K562 (cell line): ENCODE data around the gene NPEPPS. TPM values are rescaled to one million over a fixed set of nuclear protein-coding genes. Genes with fewer than 3 reads are reported as not detected.

ENCODE experiments used
- ARID3A ChIP-seq: IDR thresholded peaks from 2 replicates; pipeline ENCODE4 v1.6.1; 2012; ENCODE audit warnings: low read depth, low read length, improper control_type of control experiment, borderline replicate concordance
- BMI1 ChIP-seq: fragments of 150-350 bp; IDR thresholded peaks from 2 replicates; pipeline ENCODE4 v1.6.1; 2014; ENCODE audit warnings: low read length
- CEBPB ChIP-seq: fragments of 450-650 bp; IDR thresholded peaks from 2 replicates; pipeline ENCODE4 v1.6.1; 2016; ENCODE audit warnings: missing genetic modification characterization, missing compliant biosample characterization
- CTCF ChIP-seq, 3 experiments: IDR thresholded peaks in 2 of 3; conservative IDR thresholded peaks in 1 of 3; 2 replicates each; pipeline ENCODE4 v1.5.1; 2011 to 2012; ENCODE audit warnings: low read length in 3 of 3, mild to moderate bottlenecking in 3 of 3, control low read depth in 2 of 3, improper control_type of control experiment in 1 of 3, inconsistent platforms in 1 of 3, low read depth in 1 of 3, mixed read lengths in 1 of 3, moderate library complexity in 1 of 3; ENCODE audit not compliant: insufficient read depth in 2 of 3
- CTCFL ChIP-seq: IDR thresholded peaks from 2 replicates; pipeline ENCODE4 v1.6.1; 2011; ENCODE audit warnings: borderline replicate concordance, low read depth, mild to moderate bottlenecking, moderate library complexity, low read length; ENCODE audit not compliant: insufficient read depth, poor library complexity, severe bottlenecking
- CXXC5 ChIP-seq: fragments of 250-450 bp; sonication (Bioruptor Pico); IDR thresholded peaks from 2 replicates; pipeline ENCODE4 v1.8.0; 2022; ENCODE audit warnings: inconsistent platforms, mild to moderate bottlenecking, moderate library complexity
- ESRRA ChIP-seq: fragments of 450-650 bp; IDR thresholded peaks from 2 replicates; pipeline ENCODE4 v1.6.1; 2014; ENCODE audit warnings: low read depth, mild to moderate bottlenecking, moderate library complexity, borderline replicate concordance
- ESRRB ChIP-seq: fragments of 250-450 bp; sonication (Bioruptor Pico); IDR thresholded peaks from 2 replicates; pipeline ENCODE4 v1.5.0; 2020; ENCODE audit warnings: mild to moderate bottlenecking, moderate library complexity, borderline replicate concordance
- FOXA1 ChIP-seq: fragments of 450-650 bp; IDR thresholded peaks from 2 replicates; pipeline ENCODE4 v1.6.1; 2016; ENCODE audit warnings: mild to moderate bottlenecking, borderline replicate concordance
- FUS ChIP-seq: fragments of 200-400 bp; formaldehyde crosslinking; optimal IDR thresholded peaks from 2 replicates; pipeline ENCODE3; 2017; ENCODE audit warnings: low read depth, low read length
- GTF2F1 ChIP-seq: IDR thresholded peaks from 2 replicates; pipeline ENCODE4 v1.6.1; 2011; ENCODE audit warnings: low read depth, low read length, improper control_type of control experiment
- HMG20A ChIP-seq: fragments of 450-650 bp; formaldehyde crosslinking; conservative IDR thresholded peaks from 2 replicates; pipeline ENCODE4 v1.4.0; 2020; ENCODE audit warnings: mild to moderate bottlenecking, mixed read lengths
- KAT7 ChIP-seq: sonication (generic); formaldehyde crosslinking; IDR thresholded peaks from 2 replicates; pipeline ENCODE4 v1.8.0; 2022; ENCODE audit warnings: missing genetic modification reagents, mild to moderate bottlenecking, borderline replicate concordance
- KDM5B ChIP-seq: fragments of 200-600 bp; sonication (generic); IDR thresholded peaks from 2 replicates; pipeline ENCODE4 v1.6.1; 2012; ENCODE audit warnings: low read depth, mild to moderate bottlenecking, moderate library complexity, low read length, control low read depth, inconsistent platforms; ENCODE audit not compliant: insufficient replicate concordance
- LCOR ChIP-seq: sonication (generic); formaldehyde crosslinking; IDR thresholded peaks from 2 replicates; pipeline ENCODE4 v1.8.0; 2022; ENCODE audit warnings: mild to moderate bottlenecking, missing genetic modification reagents
- NFE2 ChIP-seq: IDR thresholded peaks from 2 replicates; pipeline ENCODE4 v1.6.1; 2014; ENCODE audit warnings: antibody characterized with exemption, low read depth
- NR2C1 ChIP-seq, 2 experiments: fragments of 450-650 bp; IDR thresholded peaks; 2 replicates each; pipeline ENCODE4 v1.6.1; 2017; ENCODE audit warnings: mild to moderate bottlenecking in 2 of 2, antibody characterized with exemption in 1 of 2, inconsistent platforms in 1 of 2, missing compliant biosample characterization in 1 of 2, missing genetic modification characterization in 1 of 2
- NR3C1 ChIP-seq: sonication (generic); formaldehyde crosslinking; IDR thresholded peaks from 2 replicates; pipeline ENCODE4 v1.8.1; 2022; ENCODE audit warnings: missing genetic modification reagents
- RCOR1 ChIP-seq, 2 experiments: IDR thresholded peaks; 2 replicates each; pipeline ENCODE4 v1.6.1; 2012; ENCODE audit warnings: low read depth in 2 of 2, low read length in 2 of 2, borderline replicate concordance in 1 of 2, improper control_type of control experiment in 1 of 2
- ZFX ChIP-seq: sonication (generic); formaldehyde crosslinking; IDR thresholded peaks from 2 replicates; pipeline ENCODE4 v1.8.0; 2022; ENCODE audit warnings: mild to moderate bottlenecking, missing genetic modification reagents, moderate library complexity
- ZKSCAN1 ChIP-seq: fragments of 150-350 bp; IDR thresholded peaks from 2 replicates; pipeline ENCODE4 v1.6.1; 2016; ENCODE audit warnings: low read depth, low read length
- ZNF75A ChIP-seq: fragments of 450-650 bp; formaldehyde crosslinking; IDR thresholded peaks from 2 replicates; pipeline ENCODE4 v1.4.0; 2020; ENCODE audit warnings: mild to moderate bottlenecking
- polyA plus RNA-seq, 8 experiments: library from polyadenylated mRNA; depleted of rRNA in 4 of 8; stranded (reverse) in 5 of 8; unstranded in 3 of 8; fragments of >200 nt; fragmentation: Nextera tagmentation in 2 of 8; fragmentation: Illumina TruSeq in 1 of 8; extraction: Ambion mirVana in 2 of 8; extraction: Trizol in 1 of 8; gene quantifications; 2 replicates each; pipeline versions ENCODE4 v1.2.1 to v1.2.3, GENCODE V29; 2011 to 2014; ENCODE audit warnings: inconsistent platforms in 1 of 8, missing spikeins in 1 of 8
- total RNA-seq, 7 experiments: library from RNA; depleted of rRNA in 6 of 7; stranded (reverse); fragments of >200 nt in 6 of 7; fragmentation: Illumina TruSeq in 2 of 7; extraction: Trizol in 2 of 7; gene quantifications; 2 replicates each; pipeline versions ENCODE4 v1.2.1 to v1.2.3, GENCODE V29; 2011 to 2021; ENCODE audit warnings: low replicate concordance in 1 of 7

The NPEPPS gene
- total and polyA plus RNA-seq, 9 of the 15 experiments (the other 6 are each of a cell fraction or from before 2014, with no cell fraction given), result 21.4 to 108 (median 46.0) TPM

GRCh38 chr17:47649153-47649971 lies 118.5 kb downstream of the NPEPPS start, which contains the start of gene KPNB1 (continued):
- TF ChIP-seq ZFX (CRISPR knock-in tag), result peak; percentile 65
- no peak for TF ChIP-seq ARID3A
- TF ChIP-seq ZNF75A (CRISPR knock-in tag), result no peak
- TF ChIP-seq KAT7 (CRISPR knock-in tag), result peak; percentile 86; the same call in 1 of the 2 replicates
- no peak for TF ChIP-seq NR3C1
- no peak for TF ChIP-seq FOXA1
- TF ChIP-seq HMG20A (CRISPR knock-in tag), result no peak
- TF ChIP-seq NFE2, result peak; percentile 21; the same call in 1 of the 2 replicates
- TF ChIP-seq KDM5B, result peak; percentile 81
- TF ChIP-seq LCOR (CRISPR knock-in tag), result peak; percentile 93
- TF ChIP-seq CTCF (IDR thresholded peaks at IDR 0.05 in 2 of 3, conservative IDR thresholded peaks at IDR 0.05 in 1 of 3; ENCODE audit: insufficient read depth in 2 of 3, low read depth in 1 of 3, low read length in 3 of 3), result no peak
- no peak for TF ChIP-seq CTCFL
- TF ChIP-seq GTF2F1, result peak; percentile 73; the same call in 1 of the 2 replicates
- peak; percentile 45 for TF ChIP-seq ZKSCAN1
- no peak for TF ChIP-seq BMI1
- TF ChIP-seq CEBPB (tag), result peak; percentile 85
- TF ChIP-seq ESRRA, result peak; percentile 72
- TF ChIP-seq NR2C1 (IDR thresholded peaks at IDR 0.05), result no peak
- 0 out of 2 replicates have a peak, but pooled peaks have one; percentile 8 for TF ChIP-seq NR2C1 (tag; IDR thresholded peaks at IDR 0.05)
- no peak for TF ChIP-seq ESRRB
- no peak for TF ChIP-seq FUS
- TF ChIP-seq CXXC5, result peak; percentile 97
- TF ChIP-seq RCOR1 (IDR thresholded peaks at IDR 0.05; ENCODE audit: borderline replicate concordance in 1 of 2, low read depth in 2 of 2, low read length in 2 of 2), result peak; percentile 58 to 80; a peak in 3 of 4 replicates
